ENCODE measurements around the gene CAMTA1. TPM values are rescaled to one million over a fixed set of nuclear protein-coding genes. Genes with fewer than 3 reads are reported as not detected.
"Not testable (repeated sequence)": the region's sequence is repeated elsewhere in the genome, so short reads cannot be mapped to it uniquely, and the experiment has no call there.

CAMTA1 gene
- total RNA-seq, 1 donor from 2014 or later, result 114 TPM

GRCh38 chr1:7366286-7366954, 581.2 kb downstream of the CAMTA1 start:
- intact Hi-C loops (cut with DNase I), result loop anchor here (1.0 to 10.0 kb wide), 3 partner anchors 75 to 278 kb away; no protein-coding TSS in a partner anchor
- DNase-seq (ENCODE audit: low spot score), result no peak

GRCh38 chr1:7366955-7367665, 581.9 kb downstream of the CAMTA1 start:
- DNase-seq (ENCODE audit: low spot score), result no peak
- intact Hi-C loops (cut with DNase I), result loop anchor here (1.0 to 10.0 kb wide), 3 partner anchors 76 to 278 kb away; no protein-coding TSS in a partner anchor

DNA sequence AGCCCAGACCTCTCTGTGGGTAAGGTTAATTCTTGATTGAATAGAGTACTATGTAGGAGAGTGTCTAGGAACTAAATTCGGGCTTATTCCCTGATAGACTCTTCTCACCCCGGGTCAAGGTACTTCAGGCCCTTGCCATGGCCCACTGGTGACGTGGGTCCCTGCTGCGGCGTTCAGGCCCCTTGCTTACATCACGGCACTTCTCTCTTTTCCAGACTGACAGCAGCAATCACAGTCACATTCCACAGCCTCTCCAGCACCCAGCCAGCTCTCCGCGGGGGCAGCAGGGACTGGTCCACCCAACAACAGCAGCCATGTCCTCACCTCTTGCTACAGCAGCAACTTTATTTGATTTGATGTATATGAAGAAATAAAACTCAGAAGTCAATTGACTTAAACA, 584.6 kb downstream of the CAMTA1 start:
- intact Hi-C loops (cut with DNase I), result loop anchor here (10.0 kb wide), 2 partner anchors 245 to 275 kb away; no protein-coding TSS in a partner anchor

GRCh38 chr1:7371926-7372325, 586.7 kb downstream of the CAMTA1 start:
- intact Hi-C loops (cut with DNase I), result no loop called here
- peak; percentile 33 for DNase-seq (ENCODE audit: low spot score)

More for the DNA sequence above, 584.6 kb downstream of the CAMTA1 start:
- DNase-seq (ENCODE audit: low spot score), result no peak

DNA sequence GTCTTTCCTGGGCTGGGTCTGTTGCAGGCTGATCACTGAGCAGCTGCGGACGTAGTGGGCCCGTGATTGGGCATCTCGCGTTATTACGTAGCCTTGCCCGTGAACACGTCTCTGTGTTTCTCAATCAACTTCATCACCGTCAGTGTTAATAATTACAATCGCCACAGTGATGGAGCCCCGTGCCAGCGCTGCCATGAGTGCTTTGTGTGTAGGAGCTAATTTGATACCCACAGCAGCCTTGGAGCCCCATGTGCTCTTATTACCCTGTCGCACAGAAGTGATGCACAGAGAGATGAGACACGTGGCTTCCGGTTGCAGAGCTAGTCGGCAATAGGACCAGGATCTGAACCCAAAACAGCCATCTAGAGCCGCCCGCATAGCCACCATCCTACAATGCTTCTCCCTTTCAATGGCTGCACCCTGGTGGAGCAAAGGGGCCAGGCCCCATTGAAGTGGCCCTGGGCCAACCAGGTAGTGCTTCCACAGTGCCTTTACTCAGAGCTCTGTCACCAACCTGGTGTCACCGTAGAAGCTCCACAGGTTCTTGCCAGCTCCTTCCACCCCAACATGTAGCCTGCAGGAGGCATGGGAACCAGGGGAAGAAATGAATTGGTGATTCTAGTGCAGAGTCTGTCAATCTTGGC, 587.3 kb downstream of the CAMTA1 start:
- no peak for DNase-seq (ENCODE audit: low spot score)

DNA sequence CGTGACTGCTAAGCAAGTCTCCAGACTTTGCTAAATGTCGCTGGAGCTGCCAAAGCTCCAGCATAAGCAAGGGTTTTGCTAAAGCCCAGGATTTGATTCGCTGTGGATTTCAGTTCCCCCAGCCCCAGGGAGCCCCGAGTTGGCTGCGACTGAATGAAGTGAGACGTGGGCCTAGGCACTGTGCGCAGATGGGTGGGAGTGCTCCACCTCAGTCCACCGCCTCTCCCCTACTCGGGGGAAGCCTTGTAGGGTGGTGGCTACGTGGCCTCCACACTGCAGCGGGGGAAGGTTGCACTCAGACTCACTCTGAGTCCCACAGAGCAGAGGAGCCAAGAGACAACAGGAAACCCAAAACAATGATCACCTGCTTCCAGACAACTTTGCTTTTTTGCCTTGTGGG, 588.0 kb downstream of the CAMTA1 start:
- intact Hi-C loops (cut with DNase I), result no loop called here
- DNase-seq (ENCODE audit: low spot score), result peak; percentile 43

More for the DNA sequence above, 587.3 kb downstream of the CAMTA1 start:
- intact Hi-C loops (cut with DNase I), result no loop called here

DNA sequence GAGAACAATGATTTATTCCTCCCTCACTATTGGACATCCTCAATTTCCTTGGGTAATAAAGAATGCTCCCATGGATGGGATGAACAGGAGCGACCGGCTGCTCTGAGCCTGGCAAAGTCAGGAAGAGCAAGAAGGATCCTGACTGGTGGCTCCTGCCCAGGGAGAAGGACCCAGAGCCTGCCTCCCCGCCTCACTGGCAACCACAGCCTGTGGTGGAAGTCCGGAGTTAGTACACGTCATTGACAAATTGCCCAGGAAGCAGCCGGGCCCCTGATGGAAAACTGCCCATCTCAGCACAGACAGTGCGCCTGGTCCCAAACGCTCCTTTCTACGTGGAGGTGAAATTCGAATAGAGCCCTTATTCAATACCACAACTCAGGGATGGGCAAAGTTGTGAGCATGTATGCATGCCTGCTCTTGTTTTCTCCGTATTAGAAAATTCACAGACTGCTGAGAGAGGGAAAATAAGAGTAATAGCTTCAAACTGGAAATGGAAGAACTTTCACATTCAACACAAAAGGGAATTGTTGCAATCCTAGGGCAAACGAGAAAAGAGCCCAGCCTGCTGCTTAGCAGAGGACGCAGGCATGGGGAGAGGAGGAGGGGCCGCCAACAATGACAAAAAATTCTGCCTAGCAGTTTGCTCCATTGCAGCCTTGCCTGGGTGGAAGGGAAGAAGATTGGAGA, 588.8 kb downstream of the CAMTA1 start:
- intact Hi-C loops (cut with DNase I), result no loop called here
- DNase-seq (ENCODE audit: low spot score), result peak; percentile 69

DNA sequence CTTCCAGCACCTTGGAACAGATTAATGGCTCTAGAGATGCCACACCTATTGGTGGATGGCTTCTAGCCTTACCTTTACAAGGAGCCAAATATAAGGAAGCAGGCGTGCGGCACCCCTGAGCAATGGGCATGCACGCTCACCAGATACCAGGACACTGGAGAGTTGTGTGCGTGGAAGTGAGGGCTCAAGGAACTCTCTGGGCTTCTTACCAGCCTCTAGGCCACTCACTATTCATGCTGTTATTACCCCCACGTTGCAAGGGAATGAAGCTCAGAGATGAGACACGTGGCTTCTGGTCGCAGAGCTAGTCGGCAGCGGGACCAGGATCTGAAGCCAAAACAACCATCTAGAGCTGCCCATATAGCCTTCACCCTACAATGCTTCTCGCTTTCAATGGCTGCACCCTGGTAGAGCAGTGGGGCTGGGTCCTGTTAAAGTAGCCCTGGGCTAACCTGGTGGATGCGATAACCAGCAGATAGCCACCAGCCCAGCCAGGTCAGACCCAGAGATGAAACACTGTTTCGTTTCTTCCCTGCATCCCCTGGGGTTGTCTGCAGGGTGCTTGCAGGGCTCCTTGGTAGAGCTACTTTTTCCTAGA, 589.4 kb downstream of the CAMTA1 start:
- no peak for DNase-seq (ENCODE audit: low spot score)
- intact Hi-C loops (cut with DNase I), result no loop called here

DNA sequence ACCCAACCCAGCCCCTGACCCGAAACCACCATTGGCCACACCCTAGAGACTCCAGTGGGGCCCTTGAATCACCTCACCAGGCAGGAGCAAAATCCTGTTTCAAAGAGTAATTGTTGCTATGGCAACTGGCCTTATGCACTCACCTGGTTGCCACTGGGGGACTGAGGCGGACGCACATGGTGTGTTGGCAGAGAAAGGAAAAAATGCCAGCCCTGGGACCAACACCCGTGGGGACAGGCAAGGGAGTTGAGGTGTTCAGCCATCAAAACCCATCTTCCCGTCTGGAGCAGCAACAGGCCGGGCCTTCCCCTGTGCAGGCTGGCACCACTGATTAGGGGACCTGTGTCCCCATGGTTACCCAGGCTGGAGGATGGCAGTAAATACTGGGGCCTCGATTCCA, 590.1 kb downstream of the CAMTA1 start:
- intact Hi-C loops (cut with DNase I), result no loop called here
- no peak for DNase-seq (ENCODE audit: low spot score)

DNA sequence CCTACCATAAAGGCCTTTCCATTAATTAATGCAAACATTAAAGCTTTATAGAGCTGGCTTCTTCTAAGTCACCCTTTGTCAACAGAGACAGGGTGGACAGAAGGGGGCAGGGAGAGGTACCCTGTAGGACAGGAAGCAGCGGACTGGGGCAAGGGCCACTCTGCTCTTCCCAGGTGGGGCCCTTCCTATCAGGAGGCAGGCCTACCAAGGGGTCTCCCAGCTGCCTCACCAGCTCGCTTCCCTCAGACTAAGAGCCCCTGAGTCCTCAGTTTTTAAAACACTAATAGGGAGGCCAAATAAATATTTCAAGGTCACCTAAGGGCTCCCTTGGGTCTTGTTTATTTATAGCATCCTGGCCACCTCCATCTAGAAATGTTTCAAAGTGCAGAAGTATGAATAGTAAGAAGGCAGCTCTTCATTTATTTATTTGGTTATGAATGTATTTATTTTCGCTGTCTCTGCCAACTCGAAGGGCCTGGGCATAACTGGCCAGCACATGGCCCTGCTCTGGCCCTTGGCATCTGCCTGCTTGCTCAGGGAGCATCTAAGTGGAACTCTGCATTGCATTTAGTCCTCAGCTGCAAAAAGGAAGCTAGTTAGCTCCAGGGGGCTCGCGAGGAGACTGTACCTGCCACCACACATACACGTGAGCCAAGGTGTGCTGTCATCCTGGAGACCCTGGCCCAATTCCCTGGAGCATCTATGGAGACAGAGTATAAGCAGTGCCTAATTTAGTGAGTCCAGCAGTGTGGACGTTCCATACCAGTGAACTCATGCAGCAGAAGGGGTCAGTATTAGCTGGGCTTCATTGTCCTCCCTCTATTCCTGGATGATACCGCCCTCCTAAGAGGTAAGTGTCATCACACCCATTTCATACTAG, 590.8 kb downstream of the CAMTA1 start:
- no peak for DNase-seq (ENCODE audit: low spot score)
- intact Hi-C loops (cut with DNase I), result no loop called here

- no peak for DNase-seq (ENCODE audit: low spot score)
- intact Hi-C loops (cut with DNase I), result no loop called here
Observed at GRCh38 chr1:7376676-7377075, 591.4 kb downstream of the CAMTA1 start.

- DNase-seq (ENCODE audit: low spot score), result peak; percentile 33
- intact Hi-C loops (cut with DNase I), result no loop called here
Observed at GRCh38 chr1:7378346-7379130, 593.3 kb downstream of the CAMTA1 start.

- peak; percentile 57 for DNase-seq (ENCODE audit: low spot score)
- intact Hi-C loops (cut with DNase I), result no loop called here
Observed at GRCh38 chr1:7379441-7379971, 594.3 kb downstream of the CAMTA1 start.

- intact Hi-C loops (cut with DNase I); DNase-seq (ENCODE audit: low spot score): not testable (repeated sequence)
Observed at GRCh38 chr1:7380068-7380467, 594.8 kb downstream of the CAMTA1 start.

DNA sequence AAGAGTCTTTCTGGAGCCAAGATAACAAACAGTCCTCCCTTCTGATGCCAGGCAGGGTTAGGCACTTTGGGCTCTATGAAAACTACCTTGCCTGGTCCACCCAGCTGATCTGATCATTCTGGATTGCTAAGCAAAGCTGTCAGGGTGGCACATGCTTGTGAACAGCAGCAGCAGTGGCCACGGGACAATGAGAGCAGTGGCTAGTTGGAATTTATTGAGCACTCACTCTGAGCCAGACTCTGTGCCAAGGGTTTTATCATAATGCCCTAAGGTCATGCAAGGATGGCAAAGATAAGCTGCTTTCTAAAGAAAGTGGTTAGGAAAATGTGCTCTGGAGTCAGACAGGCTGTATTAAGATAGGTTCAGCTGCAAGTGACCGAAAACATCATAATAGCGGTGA, 595.5 kb downstream of the CAMTA1 start:
- intact Hi-C loops (cut with DNase I), result no loop called here
- no peak for DNase-seq (ENCODE audit: low spot score)

GRCh38 chr1:7381729-7382128, 596.5 kb downstream of the CAMTA1 start:
- DNase-seq (ENCODE audit: low spot score); intact Hi-C loops (cut with DNase I): not testable (repeated sequence)

GRCh38 chr1:7382971-7383370, 597.7 kb downstream of the CAMTA1 start:
- intact Hi-C loops (cut with DNase I), result no loop called here
- no peak for DNase-seq (ENCODE audit: low spot score)
